Left renal pelvis (tissue), 4 donors: ENCODE data around the gene REXO1. TPM values are rescaled to one million over a fixed set of nuclear protein-coding genes. Genes with fewer than 3 reads are reported as not detected.

Source experiments
- DNase-seq, 4 donors: peaks; one replicate each; pipeline ENCODE4 v3.0.0-alpha.2; 2013; ENCODE audit warnings: low read depth in 4 of 4, low spot score in 3 of 4
- polyA plus RNA-seq, 4 donors: library from polyadenylated mRNA; unstranded; fragments of 120-200 nt; gene quantifications; one replicate each; pipeline ENCODE4 v1.2.1, GENCODE V29; 2013; ENCODE audit not compliant: insufficient read length in 4 of 4

The REXO1 gene
- polyA plus RNA-seq, 4 donors, result 20.5 to 30.3 (median 21.7) TPM

DNA sequence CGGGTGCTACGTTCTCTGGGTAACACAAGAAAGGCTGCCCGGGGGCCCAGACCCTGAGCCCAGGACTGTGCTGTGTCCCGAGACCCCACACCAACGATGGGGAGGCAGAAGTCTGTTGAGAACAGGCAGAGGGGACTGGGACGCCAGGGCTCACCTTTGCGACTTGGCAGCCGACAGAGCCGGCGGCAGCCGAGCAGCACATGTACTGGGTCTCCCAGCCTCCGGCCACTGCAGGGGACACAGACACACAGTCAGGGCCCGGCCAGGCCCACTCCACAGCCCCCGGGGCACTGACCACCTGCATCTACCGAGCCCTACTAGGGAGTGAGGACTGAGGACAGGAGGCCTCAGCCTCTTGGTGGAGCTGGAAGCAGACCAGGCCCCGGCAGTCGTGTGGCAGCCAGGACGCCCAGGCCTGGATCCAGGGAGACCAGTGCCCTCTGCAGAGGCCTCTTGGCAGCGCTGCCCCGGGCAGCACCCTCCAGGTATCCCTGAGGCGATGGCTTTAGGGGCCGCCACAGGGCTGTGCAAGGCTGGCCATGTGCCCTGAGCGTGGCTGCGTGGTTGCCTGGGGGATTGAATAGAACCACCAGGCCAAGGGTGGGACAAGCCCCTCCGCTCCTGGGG, 30.6 kb downstream of the REXO1 start:
- DNase-seq, result no peak

DNA sequence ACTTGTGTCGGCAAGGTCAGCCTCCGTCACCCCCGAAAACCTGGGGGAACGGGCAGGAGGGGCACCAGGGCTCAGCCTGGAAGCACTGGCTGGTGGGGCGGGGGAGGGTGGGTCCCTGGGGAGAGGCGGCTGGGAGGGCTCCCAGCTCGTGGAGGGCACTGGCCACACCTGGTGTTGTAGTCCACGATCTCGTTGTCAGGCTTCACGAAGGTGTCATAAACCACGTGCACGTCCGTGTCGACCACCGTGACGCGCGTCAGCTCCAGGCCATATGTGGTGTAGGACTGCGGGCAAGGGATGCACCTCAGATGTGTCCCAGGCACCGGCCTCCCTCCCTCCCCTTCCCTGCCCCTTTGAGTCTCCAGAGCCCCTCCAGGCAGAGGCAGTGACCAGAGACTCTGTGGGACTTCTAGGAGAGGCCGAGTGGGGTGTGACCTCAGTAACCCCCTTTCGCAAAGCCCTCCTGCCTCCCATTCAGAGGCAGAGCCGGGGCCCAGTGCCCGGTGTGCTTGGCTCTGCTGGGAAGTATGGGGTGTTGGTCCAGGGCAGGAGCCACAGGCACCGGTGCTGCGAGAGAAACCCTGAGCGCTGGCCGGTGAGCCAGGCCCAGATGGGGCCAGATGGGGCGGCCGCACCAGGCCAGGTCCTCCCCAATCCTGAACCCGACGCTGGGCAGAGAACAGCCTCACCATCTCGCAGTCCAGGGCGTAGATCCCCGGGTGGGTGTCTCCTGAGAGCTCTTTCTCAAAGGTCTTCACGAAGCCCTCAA, 31.6 kb downstream of the REXO1 start:
- DNase-seq, result no peak

DNA sequence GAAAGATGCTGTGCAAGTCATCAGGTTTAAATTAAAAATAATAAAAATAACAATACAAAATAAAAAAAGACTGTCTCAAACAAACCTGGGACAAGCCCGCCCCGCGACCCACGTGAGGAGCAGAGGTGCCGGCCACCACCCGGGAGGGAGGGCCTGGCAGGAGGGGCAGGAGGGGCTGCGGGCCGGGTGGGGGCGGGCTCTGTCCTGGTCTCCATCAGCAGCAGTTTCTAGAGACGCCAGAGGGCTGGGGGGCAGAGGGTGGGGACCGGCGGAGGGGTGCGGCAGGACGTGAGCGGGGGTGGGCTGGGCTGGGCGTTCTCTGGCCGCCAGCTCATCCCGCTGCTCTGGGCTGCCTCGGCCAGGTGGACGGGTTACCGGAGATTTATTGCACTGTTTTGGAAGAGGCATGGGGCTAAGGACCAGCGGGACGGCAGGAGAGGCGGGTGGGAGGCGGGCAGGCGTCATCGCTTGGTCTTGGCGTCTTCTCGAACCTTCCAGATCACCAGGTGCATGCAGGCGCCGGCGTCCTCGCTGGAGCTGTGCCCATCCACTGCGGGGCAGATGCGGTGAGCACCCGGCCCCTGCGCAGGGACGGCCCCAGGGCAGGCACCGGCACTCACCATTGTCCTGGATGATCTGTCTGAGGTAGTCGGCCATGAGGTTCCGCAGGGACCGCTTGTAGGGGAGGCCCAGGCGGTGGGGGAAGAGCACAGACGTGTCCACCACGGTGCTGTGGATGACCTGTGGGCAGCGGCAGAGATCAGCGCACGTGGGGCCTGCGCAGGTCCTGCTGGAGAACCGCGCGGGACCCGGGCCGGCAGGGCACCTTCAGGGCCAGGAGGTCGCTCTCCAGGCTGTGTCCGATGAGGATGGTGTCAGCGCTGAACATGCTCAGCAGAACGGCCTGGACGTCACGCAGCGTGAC, 32.4 kb downstream of the REXO1 start:
- no peak for DNase-seq

DNA sequence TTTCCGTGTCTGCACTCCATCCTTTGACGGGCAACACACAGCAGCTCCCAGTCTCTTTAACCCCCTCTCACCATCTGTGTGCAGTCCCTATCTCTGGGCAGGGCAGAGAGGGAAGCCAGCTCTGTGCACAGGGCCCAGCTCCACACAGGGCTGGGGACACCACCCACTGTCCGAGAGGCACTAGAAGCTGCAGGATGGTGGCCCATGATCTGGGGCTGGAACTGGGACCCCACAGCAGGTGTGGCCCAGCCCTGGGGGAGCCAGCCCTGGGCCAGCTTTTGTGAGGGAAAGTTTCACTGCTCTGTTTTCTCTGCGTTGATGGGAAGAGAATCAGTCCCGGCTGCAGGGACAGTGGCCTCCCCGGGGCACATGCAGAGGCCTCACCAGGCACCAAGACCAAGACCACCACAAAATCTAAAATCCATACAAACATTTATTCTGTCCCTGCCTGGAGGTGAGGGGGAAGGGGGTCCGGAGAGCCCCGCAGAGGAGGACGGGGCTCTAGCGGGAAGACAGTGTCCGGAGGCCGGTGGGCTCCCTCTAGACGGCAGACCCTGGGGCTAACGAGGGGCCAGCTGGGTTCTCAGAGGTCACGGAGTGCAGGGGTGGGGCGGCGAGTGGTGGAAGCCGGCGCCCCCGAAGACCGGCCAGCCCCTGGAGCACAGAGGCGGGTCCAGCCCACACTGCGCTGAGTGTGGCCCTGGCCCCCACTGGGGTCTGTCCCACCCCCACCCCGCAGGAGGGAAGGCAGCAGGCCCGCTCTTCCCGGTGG, 33.3 kb downstream of the REXO1 start:
- no peak for DNase-seq

DNA sequence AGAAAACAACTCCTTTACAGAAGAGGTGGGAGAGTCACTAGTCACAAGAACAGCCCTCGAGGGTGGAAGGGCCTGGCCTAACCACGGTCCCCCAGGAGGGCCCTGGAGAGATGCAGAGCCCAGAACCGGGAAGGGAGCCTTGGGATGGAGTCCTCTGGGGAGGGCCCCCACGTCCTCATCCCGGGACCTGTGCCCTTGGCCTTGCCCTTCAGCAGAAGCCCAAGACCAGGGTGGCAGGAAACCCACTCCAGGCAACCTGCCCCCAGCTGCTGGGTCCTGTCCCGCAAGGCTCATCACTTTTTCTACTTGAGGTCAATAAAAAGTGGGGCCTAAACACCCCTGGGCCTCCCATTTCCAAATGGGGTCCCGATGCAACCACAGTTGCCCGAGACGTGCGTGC, 33.9 kb downstream of the REXO1 start:
- no peak for DNase-seq

- DNase-seq, result no peak
Measured at GRCh38 chr19:1813192-1814182, 34.8 kb downstream of the REXO1 start.

- DNase-seq, result peak in 3 of 4 donors; percentile 41 to 57 (median 53)
Measured at GRCh38 chr19:1812426-1813191, 35.7 kb downstream of the REXO1 start.

- no peak for DNase-seq
Measured at GRCh38 chr19:1811942-1812425, 36.3 kb downstream of the REXO1 start, which contains the start of gene ATP8B3. Gene ATP8B3 (minus strand): TSS chr19:1812276. CDS start chr19:1811736, 540 bp downstream.

- no peak for DNase-seq
Measured at GRCh38 chr19:1811472-1811894, 36.8 kb downstream of the REXO1 start.

- DNase-seq, result no peak
Measured at GRCh38 chr19:1810439-1811160, 37.7 kb downstream of the REXO1 start.

DNA sequence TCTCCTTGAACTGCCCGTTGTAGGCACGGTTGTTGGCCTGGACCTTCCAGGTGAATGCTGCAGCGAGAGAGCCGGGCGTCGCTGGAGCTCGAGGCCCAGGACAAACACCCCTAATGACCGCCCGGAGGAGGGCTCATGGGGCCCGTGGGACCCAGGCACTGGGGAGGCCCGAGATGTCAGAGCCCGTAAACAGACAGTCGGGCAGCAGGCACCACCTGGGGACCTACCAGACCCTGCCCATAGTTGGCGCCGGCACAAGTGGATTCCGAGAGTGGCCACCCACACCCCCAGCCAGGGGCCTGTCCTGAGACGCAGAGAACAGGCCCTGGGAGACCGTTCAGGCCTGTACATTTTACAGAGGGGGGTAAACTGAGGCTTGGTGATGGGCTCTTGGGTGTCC, 38.6 kb downstream of the REXO1 start:
- no peak for DNase-seq

DNA sequence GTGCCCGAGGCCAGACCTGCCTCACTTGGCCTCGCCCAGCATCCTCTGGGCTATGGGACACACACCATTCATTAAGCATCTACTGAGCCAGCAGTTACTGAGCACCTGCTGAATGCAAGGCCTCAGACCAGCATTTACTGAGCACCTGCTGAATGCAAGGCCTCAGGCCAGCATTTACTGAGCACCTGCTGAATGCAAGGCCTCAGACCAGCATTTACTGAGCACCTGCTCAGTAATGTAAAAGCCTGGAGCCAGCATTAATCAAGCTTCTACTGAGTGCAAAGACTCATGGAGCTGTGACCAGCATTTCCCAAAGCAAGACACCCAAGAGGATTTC, 39.9 kb downstream of the REXO1 start:
- DNase-seq, result no peak

- no peak for DNase-seq
Measured at GRCh38 chr19:1807695-1808394, 40.4 kb downstream of the REXO1 start.

- no peak for DNase-seq
Measured at GRCh38 chr19:1807030-1807694, 41.1 kb downstream of the REXO1 start.

GRCh38 chr19:1806184-1807029, 41.9 kb downstream of the REXO1 start:
- DNase-seq, result no peak
